SU-DHL-6 (cell line): ENCODE measurements around the gene DDX27.

Experiments used
- H2AFZ ChIP-seq: fragments of 200-600 bp; sonication (generic); 2 replicates; pipeline ENCODE4 v1.6.1; 2014; ENCODE audit warnings: low read depth, mild to moderate bottlenecking, moderate library complexity, mixed read lengths, antibody characterized with exemption, low read length; ENCODE audit not compliant: severe bottlenecking
- H3F3A ChIP-seq: fragments of 200-600 bp; shearing (Covaris generic); 2 replicates; pipeline ENCODE4 v1.6.0; 2016; ENCODE audit warnings: antibody characterized with exemption, mild to moderate bottlenecking; ENCODE audit not compliant: insufficient read depth
- H3K27ac ChIP-seq: fragments of 200-600 bp; sonication (generic); 2 replicates; pipeline ENCODE4 v1.5.1; 2016; ENCODE audit warnings: low read depth, mild to moderate bottlenecking, low read length, moderate library complexity, mixed read lengths
- H3K27me3 ChIP-seq: fragments of 200-600 bp; sonication (generic), shearing (Covaris generic); 2 replicates; pipeline ENCODE4 v1.6.0; 2014; ENCODE audit warnings: mild to moderate bottlenecking, low read length
- H3K36me3 ChIP-seq: fragments of 200-600 bp; sonication (generic); 2 replicates; pipeline ENCODE4 v1.6.1; 2014; ENCODE audit warnings: mild to moderate bottlenecking, low read length, mixed read lengths
- H3K4me2 ChIP-seq: fragments of 300-600, 200-600 bp; shearing (Covaris generic), sonication (generic); 2 replicates; pipeline ENCODE4 v1.6.0; 2014; ENCODE audit warnings: low read length, low read depth, mild to moderate bottlenecking; ENCODE audit not compliant: poor library complexity, severe bottlenecking
- H3K4me3 ChIP-seq: fragments of 200-600 bp; sonication (generic); 2 replicates; pipeline ENCODE4 v1.5.1; 2014; ENCODE audit warnings: antibody characterized with exemption, low read length, mild to moderate bottlenecking, mixed read lengths; ENCODE audit not compliant: insufficient read depth, poor library complexity, severe bottlenecking
- H3K79me2 ChIP-seq: fragments of 200-600 bp; sonication (generic); 2 replicates; pipeline ENCODE4 v1.6.1; 2014; ENCODE audit warnings: mild to moderate bottlenecking, low read length, moderate library complexity; ENCODE audit not compliant: insufficient read depth
- H3K9ac ChIP-seq: fragments of 200-600 bp; sonication (generic); 2 replicates; pipeline ENCODE4 v1.7.0; 2014; ENCODE audit warnings: mild to moderate bottlenecking, low read length
- H3K9me2 ChIP-seq: fragments of 200-600 bp; sonication (generic); replicated peaks from 2 replicates; pipeline ENCODE4 v1.6.1; 2014; ENCODE audit warnings: low read length; ENCODE audit not compliant: insufficient read depth
- H3K9me3 ChIP-seq: fragments of 200-600 bp; sonication (generic); 2 replicates; pipeline ENCODE4 v1.6.1; 2014; ENCODE audit warnings: low read length, mixed read lengths; ENCODE audit not compliant: insufficient read depth
- H4K20me1 ChIP-seq: fragments of 200-600 bp; sonication (generic); 2 replicates; pipeline ENCODE4 v1.6.1; 2014; ENCODE audit warnings: low read depth, mild to moderate bottlenecking, antibody characterized with exemption, low read length, moderate library complexity, mixed read lengths
- CTCF ChIP-seq: fragments of 200-600 bp; sonication (generic); IDR thresholded peaks from one replicate; pipeline ENCODE4 v1.5.1; 2017; ENCODE audit warnings: antibody characterized with exemption, mild to moderate bottlenecking, low read length, moderate library complexity; ENCODE audit not compliant: insufficient read depth, poor library complexity, severe bottlenecking
- EZH2phosphoT487 ChIP-seq: fragments of 200-600 bp; sonication (generic), shearing (Covaris generic); conservative IDR thresholded peaks from 2 replicates; pipeline ENCODE4 v1.6.1; 2018; ENCODE audit warnings: mild to moderate bottlenecking, antibody characterized with exemption, low read length, moderate library complexity, mixed read lengths

DDX27 gene

DNA sequence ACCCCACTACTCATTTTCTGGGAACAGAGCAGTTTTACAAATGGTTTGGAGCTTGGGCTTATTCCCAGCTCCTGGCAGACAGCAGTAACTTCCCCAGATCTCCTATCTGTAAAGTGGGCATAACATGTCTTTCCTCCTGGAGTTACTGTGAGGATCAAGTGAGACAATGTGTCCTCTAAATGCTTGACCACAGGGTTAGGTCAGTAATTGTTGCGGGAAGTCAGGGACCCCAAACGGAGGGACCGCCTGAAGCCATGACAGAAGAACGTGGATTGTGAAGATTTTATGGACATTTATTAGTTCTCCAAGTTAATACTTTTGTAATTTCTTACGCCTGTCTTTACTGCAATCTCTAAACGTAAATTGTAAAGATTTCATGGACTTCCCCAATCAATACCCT, 73.9 kb downstream of the DDX27 start:
- Histone ChIP-seq H3F3A (peaks cover 46% of the 10 kb centered on the region), H3K9me3 (no peaks in the 10 kb centered on the region), H3K9ac (no peak overlapping the region), H3K27ac (no peak overlapping the region), H4K20me1 (peaks cover 11% of the 10 kb centered on the region; the same call in 1 of the 2 replicates), H3K36me3 (peaks cover 16% of the 10 kb centered on the region), H2AFZ (no peak overlapping the region), H3K9me2 (no peaks in the 10 kb centered on the region), H3K79me2 (0 out of 2 replicates have a peak, but pooled peaks cover 3% of the 10 kb centered on the region), H3K27me3 (no peaks in the 10 kb centered on the region), H3K4me3 (no peak overlapping the region), H3K4me2 (no peak overlapping the region)
- TF ChIP-seq EZH2phosphoT487 (no peak), CTCF (no peak)
